Fibroblast of gingiva (primary cell): ENCODE results near the gene MACROD2.

Source experiments
- DNase-seq: peaks from one replicate; pipeline ENCODE4 v3.0.0-alpha.2; 2011; ENCODE audit warnings: low read depth

Gene MACROD2

GRCh38 chr20:14711652-14712051 lies 716.3 kb downstream of the MACROD2 start:
- no peak for DNase-seq

GRCh38 chr20:14712302-14712739 lies 717.0 kb downstream of the MACROD2 start:
- DNase-seq: peak; percentile 63

- no peak for DNase-seq
Observed at GRCh38 chr20:14715400-14715799, 720.1 kb downstream of the MACROD2 start.

- no peak for DNase-seq
Observed at GRCh38 chr20:14716351-14716801, 721.1 kb downstream of the MACROD2 start.

GRCh38 chr20:14717134-14717999 lies 722.1 kb downstream of the MACROD2 start:
- no peak for DNase-seq

GRCh38 chr20:14720251-14720650 lies 724.9 kb downstream of the MACROD2 start:
- no peak for DNase-seq

GRCh38 chr20:14721926-14722452 lies 726.7 kb downstream of the MACROD2 start:
- no peak for DNase-seq

- no peak for DNase-seq
Observed at GRCh38 chr20:14723614-14724013, 728.3 kb downstream of the MACROD2 start.

- no peak for DNase-seq
Observed at GRCh38 chr20:14724036-14724435, 728.7 kb downstream of the MACROD2 start.

- DNase-seq: peak; percentile 14
Observed at GRCh38 chr20:14724468-14724867, 729.2 kb downstream of the MACROD2 start.

GRCh38 chr20:14726591-14726990 lies 731.3 kb downstream of the MACROD2 start:
- DNase-seq: no peak

- peak; percentile 24 for DNase-seq
Observed at GRCh38 chr20:14727485-14728150, 732.3 kb downstream of the MACROD2 start.

GRCh38 chr20:14729390-14729789 lies 734.1 kb downstream of the MACROD2 start:
- DNase-seq: no peak

- no peak for DNase-seq
Observed at GRCh38 chr20:14732343-14732742, 737.0 kb downstream of the MACROD2 start.

- DNase-seq: no peak
Observed at GRCh38 chr20:14732996-14733395, 737.7 kb downstream of the MACROD2 start.

GRCh38 chr20:14740380-14740779 lies 745.1 kb downstream of the MACROD2 start:
- DNase-seq: no peak

- DNase-seq: no peak
Observed at GRCh38 chr20:14741616-14742015, 746.3 kb downstream of the MACROD2 start.

GRCh38 chr20:14744723-14745122 lies 749.4 kb downstream of the MACROD2 start:
- DNase-seq: no peak

- DNase-seq: no peak
Observed at GRCh38 chr20:14745830-14746229, 750.5 kb downstream of the MACROD2 start.

- DNase-seq: no peak
Observed at GRCh38 chr20:14751191-14751590, 755.9 kb downstream of the MACROD2 start.

- DNase-seq: no peak
Observed at GRCh38 chr20:14757728-14758127, 762.4 kb downstream of the MACROD2 start.

- DNase-seq: peak; percentile 19
Observed at GRCh38 chr20:14758356-14758755, 763.0 kb downstream of the MACROD2 start.

- DNase-seq: no peak
Observed at GRCh38 chr20:14759979-14760378, 764.7 kb downstream of the MACROD2 start.
